CD4-positive, alpha-beta T cell (primary cell): ENCODE measurements around the gene ANKRD13A. TPM values are rescaled to one million over a fixed set of nuclear protein-coding genes. Genes with fewer than 3 reads are reported as not detected.

Experiments
- ATAC-seq: fragments of 200-7000 bp; cut with Tn5 transposase; one replicate; pipeline ENCODE4 v1.10.0; 2022; ENCODE audit warnings: mild to moderate bottlenecking; ENCODE audit not compliant: poor library complexity
- CTCF ChIA-PET: fragments of 350-600 bp; sonication (Branson Sonifier 250); formaldehyde crosslinking; loops from one replicate; lab custom pipeline; 2021; ENCODE audit warnings: antibody characterized with exemption, inconsistent platforms; lab: Charles Lee
- POLR2A ChIA-PET: fragments of 350-600 bp; sonication (Branson Sonifier 250); formaldehyde crosslinking; loops from one replicate; lab custom pipeline; 2021; ENCODE audit warnings: antibody characterized with exemption, inconsistent platforms; lab: Charles Lee
- DNase-seq, 14 experiments: peaks; one replicate each; pipeline ENCODE4 v3.0.0-alpha.2; 2013 to 2020; ENCODE audit warnings: mixed read lengths in 2 of 14
- H3K27ac ChIP-seq, 2 donors: one replicate each; pipeline versions ENCODE4 v1.5.1 to v1.7.0; 2013; ENCODE audit warnings: low read length in 2 of 2, low read depth in 1 of 2, mild to moderate bottlenecking in 1 of 2
- H3K27me3 ChIP-seq, 2 experiments: 1 replicate in 1 of 2; 2 replicates in 1 of 2; pipeline versions ENCODE4 v1.6.1 to v1.7.0; 2013; ENCODE audit warnings: low read length in 2 of 2, control low read depth in 1 of 2, mild to moderate bottlenecking in 1 of 2, moderate library complexity in 1 of 2; ENCODE audit not compliant: insufficient read depth in 2 of 2, control insufficient read depth in 1 of 2
- H3K36me3 ChIP-seq: one replicate; pipeline ENCODE4 v1.6.1; 2013; ENCODE audit warnings: low read length, control low read depth; ENCODE audit not compliant: insufficient read depth
- H3K4me1 ChIP-seq: one replicate; pipeline ENCODE4 v1.6.1; 2013; ENCODE audit warnings: low read length, control low read depth; ENCODE audit not compliant: insufficient read depth
- H3K4me3 ChIP-seq: one replicate; pipeline ENCODE4 v1.5.1; 2013; ENCODE audit warnings: mild to moderate bottlenecking, low read length, moderate library complexity
- H3K9me3 ChIP-seq, 2 experiments: 1 replicate in 1 of 2; 2 replicates in 1 of 2; pipeline versions ENCODE4 v1.6.1 to v1.7.0; 2013; ENCODE audit warnings: low read length in 2 of 2, mild to moderate bottlenecking in 2 of 2, control low read depth in 1 of 2, moderate library complexity in 1 of 2; ENCODE audit not compliant: control insufficient read depth in 1 of 2, insufficient read depth in 1 of 2
- H3K27ac Mint-ChIP-seq: one replicate; pipeline ENCODE4 v1.8.0; 2020; ENCODE audit warnings: mixed read lengths
- H3K27me3 Mint-ChIP-seq: one replicate; pipeline ENCODE4 v1.8.0; 2021; ENCODE audit warnings: mixed read lengths
- H3K36me3 Mint-ChIP-seq: one replicate; pipeline ENCODE4 v1.8.0; 2021; ENCODE audit warnings: low read depth, mixed read lengths
- H3K4me1 Mint-ChIP-seq: one replicate; pipeline ENCODE4 v1.8.0; 2021; ENCODE audit warnings: low read depth, mixed read lengths
- H3K4me3 Mint-ChIP-seq: one replicate; pipeline ENCODE4 v1.8.0; 2020; ENCODE audit warnings: mild to moderate bottlenecking, mixed read lengths
- H3K9me3 Mint-ChIP-seq: one replicate; pipeline ENCODE4 v1.8.0; 2020; ENCODE audit warnings: mixed read lengths
- CTCF ChIP-seq: fragments of 200-600 bp; IDR thresholded peaks from one replicate; pipeline ENCODE4 v1.8.0; 2022; ENCODE audit warnings: antibody characterized with exemption, mild to moderate bottlenecking
- intact Hi-C, 2 experiments: fragments of 100-400 bp; cut with DNase I in 1 of 2; cut with micrococcal nuclease in 1 of 2; formaldehyde crosslinking; loops; one replicate each; pipeline versions ENCODE4 v1.15.1 to v1.9.0; 2023 to 2025; cut with DNase I, micrococcal nuclease
- total RNA-seq, 174 experiments: library from RNA in 2 of 174; stranded (reverse) in 2 of 174; gene quantifications; one replicate each; pipeline ENCODE4 v1.2.3 and lab custom pipeline; 2021 to 2026

The ANKRD13A gene
- total RNA-seq, 2 experiments from 2014 or later: 51.6 to 52.3 TPM

- Mint-ChIP-seq H3K27me3 (no peaks in the 10 kb centered on the region), H3K4me1 (peaks cover 5% of the 10 kb centered on the region), H3K36me3 (peaks cover 89% of the 10 kb centered on the region), H3K4me3 (no peak overlapping the region), H3K9me3 (no peaks in the 10 kb centered on the region), H3K27ac (no peak overlapping the region)
- TF ChIP-seq CTCF: no peak
- intact Hi-C loops: no loop called here
- Histone ChIP-seq H3K27ac (no peak overlapping the region), H3K4me1 (peaks cover 2% of the 10 kb centered on the region), H3K4me3 (no peak overlapping the region), H3K36me3 (peaks cover 87% of the 10 kb centered on the region), H3K27me3 (no peaks in the 10 kb centered on the region), H3K9me3 (no peaks in the 10 kb centered on the region)
- DNase-seq (no peak), ATAC-seq (no peak)
- ChIA-PET CTCF (no interaction called here), POLR2A (no interaction called here)
Measured at GRCh38 chr12:109961201-109961600, 38.0 kb upstream of the ANKRD13A start.

GRCh38 chr12:109961612-109962011, 37.6 kb upstream of the ANKRD13A start:
- peaks cover 2% of the 10 kb centered on the region for H3K4me1 ChIP-seq
- H3K36me3 ChIP-seq: peaks cover 85% of the 10 kb centered on the region
- CTCF ChIA-PET: no interaction called here
- no peaks in the 10 kb centered on the region for H3K27me3 Mint-ChIP-seq
- peaks cover 89% of the 10 kb centered on the region for H3K36me3 Mint-ChIP-seq
- no peaks in the 10 kb centered on the region for H3K27me3 ChIP-seq
- intact Hi-C loops: no loop called here
- POLR2A ChIA-PET: no interaction called here
- H3K4me3 Mint-ChIP-seq: no peak overlapping the region
- ATAC-seq (no peak), DNase-seq (no peak)
- no peak overlapping the region for H3K27ac Mint-ChIP-seq
- no peak overlapping the region for H3K4me3 ChIP-seq
- H3K27ac ChIP-seq: no peak overlapping the region
- no peaks in the 10 kb centered on the region for H3K9me3 ChIP-seq
- no peaks in the 10 kb centered on the region for H3K9me3 Mint-ChIP-seq
- no peak for TF ChIP-seq CTCF
- peaks cover 5% of the 10 kb centered on the region for H3K4me1 Mint-ChIP-seq

- no peak for DNase-seq
- peaks cover 7% of the 10 kb centered on the region for H3K4me1 Mint-ChIP-seq
- H3K27me3 Mint-ChIP-seq: no peaks in the 10 kb centered on the region
- ChIA-PET POLR2A (no interaction called here), CTCF (no interaction called here)
- TF ChIP-seq CTCF: no peak
- no peaks in the 10 kb centered on the region for H3K27me3 ChIP-seq
- no peaks in the 10 kb centered on the region for H3K9me3 ChIP-seq
- no peak overlapping the region for H3K27ac ChIP-seq
- no peak overlapping the region for H3K4me3 ChIP-seq
- no peak for ATAC-seq
- no peak overlapping the region for H3K4me3 Mint-ChIP-seq
- H3K4me1 ChIP-seq: peaks cover 2% of the 10 kb centered on the region
- peaks cover 90% of the 10 kb centered on the region for H3K36me3 Mint-ChIP-seq
- intact Hi-C loops: no loop called here
- H3K27ac Mint-ChIP-seq: no peak overlapping the region
- H3K9me3 Mint-ChIP-seq: no peaks in the 10 kb centered on the region
- H3K36me3 ChIP-seq: peaks cover 84% of the 10 kb centered on the region
Measured at GRCh38 chr12:109962398-109962797, 36.8 kb upstream of the ANKRD13A start.
